Measurements from ENCODE around the gene CYB5R2. TPM values are rescaled to one million over a fixed set of nuclear protein-coding genes. Genes with fewer than 3 reads are reported as not detected.

Gene CYB5R2
- total RNA-seq (2022) (4.5 and 5.2 TPM in 2 replicates), Bru-seq, nascent RNA (percentile 38 among the genes with signal in this experiment), BruChase-seq, experiment 1, labeled RNA remaining after a 2-hour chase (percentile 30 among the genes with signal in this experiment), BruChase-seq, experiment 2, labeled RNA remaining after a 6-hour chase (percentile 40 among the genes with signal in this experiment)
- long read RNA-seq, transcript CYB5R2-201 (9 exons, 1,254 nt), result major isoform, 6 of 7 reads
- long read RNA-seq, partial matches to known transcripts, result 0 of 7 reads
- long read RNA-seq, other reads (novel, unspliced or antisense), result 1 of 7 reads

GRCh38 chr11:7672960-7673723 is at the start of gene CYB5R2:
CYB5R2 (minus strand) TSS chr11:7673500; CDS start chr11:7672825, 675 bp downstream.
- Mint-ChIP-seq H3K9me3 (ENCODE audit: unreplicated experiment) (no peaks in the 10 kb centered on the region), H3K36me3 (ENCODE audit: insufficient read depth, unreplicated experiment) (peaks cover 39% of the 10 kb centered on the region), H3K4me3 (ENCODE audit: unreplicated experiment) (peak within 1 kb of the TSS; percentile 72), H3K27ac (ENCODE audit: unreplicated experiment) (peak within 1 kb of the TSS; percentile 55), H3K4me1 (ENCODE audit: low read depth, unreplicated experiment) (peaks cover 16% of the 10 kb centered on the region), H3K27me3 (ENCODE audit: insufficient read depth, unreplicated experiment) (peaks cover 2% of the 10 kb centered on the region)
- CTCF ChIA-PET, result no interaction called here
- Histone ChIP-seq H3K9me3 (no peaks in the 10 kb centered on the region), H3K27me3 (replicated peaks; ENCODE audit: control insufficient read depth, insufficient read depth, low read length) (no peaks in the 10 kb centered on the region), H3K36me3 (ENCODE audit: control insufficient read depth, insufficient read depth, low read length) (no peaks in the 10 kb centered on the region; the same call in 1 of the 2 replicates), H3K4me1 (peaks cover 6% of the 10 kb centered on the region), H3K4me3 (ENCODE audit: low read depth, low read length) (peak within 1 kb of the TSS; percentile 40)
- no peak for TF ChIP-seq CTCF (IDR thresholded peaks at IDR 0.05; ENCODE audit: insufficient read depth in 1 of 2, low read depth in 1 of 2, low read length in 1 of 2, severe bottlenecking in 1 of 2, unreplicated experiment in 1 of 2)
- BruUV-seq (replicated peaks), result TSS peak; percentile 35
- peak; percentile 75 to 77 for DNase-seq
- POLR2A ChIA-PET, result interaction anchor here (0.6 kb wide), 1 partner anchor 330 kb away, joined by 3 read pairs; no protein-coding TSS in a partner anchor
- intact Hi-C loops (cut with micrococcal nuclease; ENCODE audit: unreplicated experiment), result loop anchor here (1.0 kb wide), 1 partner anchor 15 kb away; no protein-coding TSS in a partner anchor

- Histone ChIP-seq H3K36me3 (ENCODE audit: control insufficient read depth, insufficient read depth, low read length) (no peaks in the 10 kb centered on the region), H3K4me1 (no peaks in the 10 kb centered on the region), H3K4me3 (ENCODE audit: low read depth, low read length) (no peak overlapping the region), H3K27me3 (replicated peaks; ENCODE audit: control insufficient read depth, insufficient read depth, low read length) (no peaks in the 10 kb centered on the region), H3K9me3 (no peaks in the 10 kb centered on the region)
- no peaks in the 10 kb centered on the region for H3K9me3 Mint-ChIP-seq (ENCODE audit: unreplicated experiment)
- no peak for DNase-seq
- POLR2A ChIA-PET, result no interaction called here
- intact Hi-C loops (cut with micrococcal nuclease; ENCODE audit: unreplicated experiment), result no loop called here
- no peak for TF ChIP-seq CTCF (IDR thresholded peaks at IDR 0.05; ENCODE audit: insufficient read depth in 1 of 2, low read depth in 1 of 2, low read length in 1 of 2, severe bottlenecking in 1 of 2, unreplicated experiment in 1 of 2)
- BruUV-seq (replicated peaks), result no TSS peak
- CTCF ChIA-PET, result no interaction called here
- peaks cover 25% of the 10 kb centered on the region for H3K27me3 Mint-ChIP-seq (ENCODE audit: insufficient read depth, unreplicated experiment)
- no peaks in the 10 kb centered on the region for H3K36me3 Mint-ChIP-seq (ENCODE audit: insufficient read depth, unreplicated experiment)
- no peak overlapping the region for H3K4me3 Mint-ChIP-seq (ENCODE audit: unreplicated experiment)
- no peaks in the 10 kb centered on the region for H3K4me1 Mint-ChIP-seq (ENCODE audit: low read depth, unreplicated experiment)
- H3K27ac Mint-ChIP-seq (ENCODE audit: unreplicated experiment), result no peak overlapping the region
These were observed 41.5 kb upstream of the CYB5R2 start for GRCh38 chr11:7714786-7715185.

- H3K27me3 Mint-ChIP-seq (ENCODE audit: insufficient read depth, unreplicated experiment), result peaks cover 13% of the 10 kb centered on the region
- no TSS peak for BruUV-seq (replicated peaks)
- no peak for TF ChIP-seq CTCF (IDR thresholded peaks at IDR 0.05; ENCODE audit: insufficient read depth in 1 of 2, low read depth in 1 of 2, low read length in 1 of 2, severe bottlenecking in 1 of 2, unreplicated experiment in 1 of 2)
These were observed 33.1 kb upstream of the CYB5R2 start, which contains the start of gene OVCH2 for GRCh38 chr11:7706377-7706776. OVCH2 (minus strand) TSS chr11:7706477; CDS start chr11:7706394, 83 bp downstream.

More at GRCh38 chr11:7706377-7706776, 33.1 kb upstream of the CYB5R2 start, which contains the start of gene OVCH2:
- intact Hi-C loops (cut with micrococcal nuclease; ENCODE audit: unreplicated experiment), result no loop called here
- Mint-ChIP-seq H3K27ac (ENCODE audit: unreplicated experiment) (no peak within 1 kb of the TSS), H3K4me3 (ENCODE audit: unreplicated experiment) (no peak within 1 kb of the TSS), H3K4me1 (ENCODE audit: low read depth, unreplicated experiment) (no peaks in the 10 kb centered on the region), H3K9me3 (ENCODE audit: unreplicated experiment) (no peaks in the 10 kb centered on the region), H3K36me3 (ENCODE audit: insufficient read depth, unreplicated experiment) (no peaks in the 10 kb centered on the region)
- ChIA-PET POLR2A (no interaction called here), CTCF (no interaction called here)
- Histone ChIP-seq H3K36me3 (ENCODE audit: control insufficient read depth, insufficient read depth, low read length) (no peaks in the 10 kb centered on the region), H3K27me3 (replicated peaks; ENCODE audit: control insufficient read depth, insufficient read depth, low read length) (no peaks in the 10 kb centered on the region), H3K9me3 (no peaks in the 10 kb centered on the region), H3K4me1 (no peaks in the 10 kb centered on the region), H3K4me3 (ENCODE audit: low read depth, low read length) (no peak within 1 kb of the TSS)
- DNase-seq, result no peak

All from Caco-2 (cell line).